ENCODE measurements around the gene GSC2. TPM values are rescaled to one million over a fixed set of nuclear protein-coding genes. Genes with fewer than 3 reads are reported as not detected.

GSC2 gene
- total and polyA plus RNA-seq, 9 of the 15 experiments (the other 6 are each of a cell fraction or from before 2014, with no cell fraction given): not detected

DNA sequence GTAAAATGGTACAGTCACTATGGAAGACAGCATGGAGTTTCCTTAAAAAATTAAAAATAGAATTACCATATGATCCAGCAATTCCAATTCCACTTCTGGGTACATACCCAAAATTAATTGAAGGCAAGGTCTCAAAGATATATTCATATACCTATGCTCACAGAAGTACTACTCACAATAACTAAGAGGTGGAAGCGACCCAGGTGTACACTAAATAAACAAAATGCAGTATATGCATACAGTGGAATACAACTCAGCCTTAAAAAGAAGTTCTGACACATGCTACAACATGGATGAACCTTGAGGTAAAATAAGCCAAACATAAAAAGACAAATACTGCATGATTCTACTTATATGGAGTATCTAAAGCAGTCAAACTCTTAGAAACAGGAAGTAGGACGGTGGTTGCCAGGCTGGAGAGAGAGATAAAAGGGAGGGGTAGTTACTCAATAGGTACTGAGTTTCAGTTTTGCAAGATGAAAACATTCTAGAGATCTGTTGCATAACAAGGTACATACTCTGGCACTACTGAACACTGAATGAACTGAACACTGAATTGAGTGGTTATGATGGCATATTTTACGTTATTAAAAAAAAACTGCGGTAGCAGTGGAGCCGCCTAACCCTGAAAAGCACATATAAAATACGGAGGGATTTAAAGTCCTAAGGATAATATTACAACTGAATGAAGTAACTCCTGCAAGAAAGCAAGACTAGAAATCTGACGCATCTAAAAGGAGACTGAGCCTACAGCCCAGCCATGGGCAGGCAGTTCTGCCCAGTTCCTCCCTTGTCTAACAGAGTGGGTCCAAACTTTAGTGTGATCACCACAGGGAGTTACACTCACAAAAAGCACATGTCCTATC, 40.7 kb downstream of the GSC2 start (continued):
- TF ChIP-seq ELF1 (tag; IDR thresholded peaks at IDR 0.05) (peak; percentile 96), CBFA2T2 (conservative IDR thresholded peaks at IDR 0.05) (no peak), RBM14 (IDR thresholded peaks at IDR 0.05; ENCODE audit: borderline replicate concordance, insufficient read depth, low read depth, low read length) (no peak), ZNF133 (CRISPR knock-in tag; IDR thresholded peaks at IDR 0.05) (0 out of 2 replicates have a peak, but pooled peaks have one; percentile 5), PRPF4 (IDR thresholded peaks at IDR 0.05; ENCODE audit: insufficient read depth, low read depth, low read length, poor library complexity, severe bottlenecking) (no peak), PHB (CRISPR knock-in tag; IDR thresholded peaks at IDR 0.05) (no peak), TCFL5 (CRISPR knock-in tag; conservative IDR thresholded peaks at IDR 0.05) (peak; percentile 11; the same call in 1 of the 2 replicates), ZNF174 (CRISPR knock-in tag; IDR thresholded peaks at IDR 0.05) (peak; percentile 48; the same call in 1 of the 2 replicates), JUN (IDR thresholded peaks at IDR 0.05; ENCODE audit: borderline replicate concordance, low read depth, low read length) (peak; percentile 76), JUN (CRISPR knock-in tag; IDR thresholded peaks at IDR 0.05; ENCODE audit: borderline replicate concordance) (no peak), ZEB2 (IDR thresholded peaks at IDR 0.05) (peak; percentile 97), SOX6 (IDR thresholded peaks at IDR 0.05) (peak; percentile 88)
- TF ChIP-seq, protein P1, sequence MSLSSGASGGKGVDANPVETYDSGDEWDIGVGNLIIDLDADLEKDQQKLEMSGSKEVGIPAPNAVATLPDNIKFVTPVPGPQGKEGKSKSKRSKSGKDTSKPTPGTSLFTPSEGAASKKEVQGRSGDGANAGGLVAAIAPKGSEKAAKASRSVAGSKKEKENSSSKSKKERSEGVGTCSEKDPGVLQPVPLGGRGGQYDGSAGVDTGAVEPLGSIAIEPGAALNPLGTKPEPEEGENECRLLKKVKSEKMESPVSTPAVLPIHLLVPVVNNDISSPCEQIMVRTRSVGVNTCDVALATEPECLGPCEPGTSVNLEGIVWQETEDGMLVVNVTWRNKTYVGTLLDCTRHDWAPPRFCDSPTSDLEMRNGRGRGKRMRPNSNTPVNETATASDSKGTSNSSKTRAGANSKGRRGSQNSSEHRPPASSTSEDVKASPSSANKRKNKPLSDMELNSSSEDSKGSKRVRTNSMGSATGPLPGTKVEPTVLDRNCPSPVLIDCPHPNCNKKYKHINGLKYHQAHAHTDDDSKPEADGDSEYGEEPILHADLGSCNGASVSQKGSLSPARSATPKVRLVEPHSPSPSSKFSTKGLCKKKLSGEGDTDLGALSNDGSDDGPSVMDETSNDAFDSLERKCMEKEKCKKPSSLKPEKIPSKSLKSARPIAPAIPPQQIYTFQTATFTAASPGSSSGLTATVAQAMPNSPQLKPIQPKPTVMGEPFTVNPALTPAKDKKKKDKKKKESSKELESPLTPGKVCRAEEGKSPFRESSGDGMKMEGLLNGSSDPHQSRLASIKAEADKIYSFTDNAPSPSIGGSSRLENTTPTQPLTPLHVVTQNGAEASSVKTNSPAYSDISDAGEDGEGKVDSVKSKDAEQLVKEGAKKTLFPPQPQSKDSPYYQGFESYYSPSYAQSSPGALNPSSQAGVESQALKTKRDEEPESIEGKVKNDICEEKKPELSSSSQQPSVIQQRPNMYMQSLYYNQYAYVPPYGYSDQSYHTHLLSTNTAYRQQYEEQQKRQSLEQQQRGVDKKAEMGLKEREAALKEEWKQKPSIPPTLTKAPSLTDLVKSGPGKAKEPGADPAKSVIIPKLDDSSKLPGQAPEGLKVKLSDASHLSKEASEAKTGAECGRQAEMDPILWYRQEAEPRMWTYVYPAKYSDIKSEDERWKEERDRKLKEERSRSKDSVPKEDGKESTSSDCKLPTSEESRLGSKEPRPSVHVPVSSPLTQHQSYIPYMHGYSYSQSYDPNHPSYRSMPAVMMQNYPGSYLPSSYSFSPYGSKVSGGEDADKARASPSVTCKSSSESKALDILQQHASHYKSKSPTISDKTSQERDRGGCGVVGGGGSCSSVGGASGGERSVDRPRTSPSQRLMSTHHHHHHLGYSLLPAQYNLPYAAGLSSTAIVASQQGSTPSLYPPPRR (CRISPR knock-in tag; IDR thresholded peaks at IDR 0.05; ENCODE audit: borderline replicate concordance): peak; percentile 94
- TF ChIP-seq, protein P2, sequence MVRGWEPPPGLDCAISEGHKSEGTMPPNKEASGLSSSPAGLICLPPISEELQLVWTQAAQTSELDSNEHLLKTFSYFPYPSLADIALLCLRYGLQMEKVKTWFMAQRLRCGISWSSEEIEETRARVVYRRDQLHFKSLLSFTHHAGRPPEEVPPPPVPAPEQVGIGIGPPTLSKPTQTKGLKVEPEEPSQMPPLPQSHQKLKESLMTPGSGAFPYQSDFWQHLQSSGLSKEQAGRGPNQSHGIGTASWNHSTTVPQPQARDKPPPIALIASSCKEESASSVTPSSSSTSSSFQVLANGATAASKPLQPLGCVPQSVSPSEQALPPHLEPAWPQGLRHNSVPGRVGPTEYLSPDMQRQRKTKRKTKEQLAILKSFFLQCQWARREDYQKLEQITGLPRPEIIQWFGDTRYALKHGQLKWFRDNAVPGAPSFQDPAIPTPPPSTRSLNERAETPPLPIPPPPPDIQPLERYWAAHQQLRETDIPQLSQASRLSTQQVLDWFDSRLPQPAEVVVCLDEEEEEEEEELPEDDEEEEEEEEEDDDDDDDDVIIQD (CRISPR knock-in tag; IDR thresholded peaks at IDR 0.05): 0 out of 2 replicates have a peak, but pooled peaks have one; percentile 59
- TF ChIP-seq, protein P3, sequence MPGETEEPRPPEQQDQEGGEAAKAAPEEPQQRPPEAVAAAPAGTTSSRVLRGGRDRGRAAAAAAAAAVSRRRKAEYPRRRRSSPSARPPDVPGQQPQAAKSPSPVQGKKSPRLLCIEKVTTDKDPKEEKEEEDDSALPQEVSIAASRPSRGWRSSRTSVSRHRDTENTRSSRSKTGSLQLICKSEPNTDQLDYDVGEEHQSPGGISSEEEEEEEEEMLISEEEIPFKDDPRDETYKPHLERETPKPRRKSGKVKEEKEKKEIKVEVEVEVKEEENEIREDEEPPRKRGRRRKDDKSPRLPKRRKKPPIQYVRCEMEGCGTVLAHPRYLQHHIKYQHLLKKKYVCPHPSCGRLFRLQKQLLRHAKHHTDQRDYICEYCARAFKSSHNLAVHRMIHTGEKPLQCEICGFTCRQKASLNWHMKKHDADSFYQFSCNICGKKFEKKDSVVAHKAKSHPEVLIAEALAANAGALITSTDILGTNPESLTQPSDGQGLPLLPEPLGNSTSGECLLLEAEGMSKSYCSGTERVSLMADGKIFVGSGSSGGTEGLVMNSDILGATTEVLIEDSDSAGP (CRISPR knock-in tag; IDR thresholded peaks at IDR 0.05): no peak; the same call in 1 of the 2 replicates
- TF ChIP-seq, protein P4, sequence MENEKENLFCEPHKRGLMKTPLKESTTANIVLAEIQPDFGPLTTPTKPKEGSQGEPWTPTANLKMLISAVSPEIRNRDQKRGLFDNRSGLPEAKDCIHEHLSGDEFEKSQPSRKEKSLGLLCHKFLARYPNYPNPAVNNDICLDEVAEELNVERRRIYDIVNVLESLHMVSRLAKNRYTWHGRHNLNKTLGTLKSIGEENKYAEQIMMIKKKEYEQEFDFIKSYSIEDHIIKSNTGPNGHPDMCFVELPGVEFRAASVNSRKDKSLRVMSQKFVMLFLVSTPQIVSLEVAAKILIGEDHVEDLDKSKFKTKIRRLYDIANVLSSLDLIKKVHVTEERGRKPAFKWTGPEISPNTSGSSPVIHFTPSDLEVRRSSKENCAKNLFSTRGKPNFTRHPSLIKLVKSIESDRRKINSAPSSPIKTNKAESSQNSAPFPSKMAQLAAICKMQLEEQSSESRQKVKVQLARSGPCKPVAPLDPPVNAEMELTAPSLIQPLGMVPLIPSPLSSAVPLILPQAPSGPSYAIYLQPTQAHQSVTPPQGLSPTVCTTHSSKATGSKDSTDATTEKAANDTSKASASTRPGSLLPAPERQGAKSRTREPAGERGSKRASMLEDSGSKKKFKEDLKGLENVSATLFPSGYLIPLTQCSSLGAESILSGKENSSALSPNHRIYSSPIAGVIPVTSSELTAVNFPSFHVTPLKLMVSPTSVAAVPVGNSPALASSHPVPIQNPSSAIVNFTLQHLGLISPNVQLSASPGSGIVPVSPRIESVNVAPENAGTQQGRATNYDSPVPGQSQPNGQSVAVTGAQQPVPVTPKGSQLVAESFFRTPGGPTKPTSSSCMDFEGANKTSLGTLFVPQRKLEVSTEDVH (IDR thresholded peaks at IDR 0.05; ENCODE audit: low read depth, partially characterized antibody): peak; percentile 86

All from K562 (cell line).